Suprapubic skin (tissue), 4 donors: Measurements from ENCODE around the gene PDE9A. TPM values are rescaled to one million over a fixed set of nuclear protein-coding genes. Genes with fewer than 3 reads are reported as not detected.
A peak's percentile ranks its signal among the peaks of the same experiment; 100 is the strongest.

Experiments used
- DNase-seq, 2 donors: peaks; one replicate each; pipeline ENCODE4 v3.0.0-alpha.2; 2019; ENCODE audit warnings: low spot score in 2 of 2
- H3K27ac ChIP-seq: fragments of 200-600 bp; sonication (generic); one replicate; pipeline ENCODE4 v1.5.1; 2019
- H3K27me3 ChIP-seq: fragments of 200-600 bp; sonication (generic); one replicate; pipeline ENCODE4 v1.5.1; 2019
- H3K36me3 ChIP-seq: fragments of 200-600 bp; sonication (generic); one replicate; pipeline ENCODE4 v1.5.1; 2019
- H3K4me1 ChIP-seq: fragments of 200-600 bp; sonication (generic); one replicate; pipeline ENCODE4 v1.5.1; 2019
- H3K4me3 ChIP-seq: fragments of 200-600 bp; sonication (generic); one replicate; pipeline ENCODE4 v1.5.1; 2019; ENCODE audit warnings: mild to moderate bottlenecking
- H3K9me3 ChIP-seq: fragments of 200-600 bp; sonication (generic); one replicate; pipeline ENCODE4 v1.5.1; 2019
- EP300 ChIP-seq: sonication (generic); formaldehyde crosslinking; IDR thresholded peaks from one replicate; pipeline ENCODE4 v1.6.1; 2017; ENCODE audit warnings: antibody characterized with exemption
- POLR2A ChIP-seq, 2 donors: fragments of 450-650 bp; IDR thresholded peaks; one replicate each; pipeline ENCODE4 v1.6.1; 2017; ENCODE audit warnings: antibody characterized with exemption in 2 of 2, mild to moderate bottlenecking in 2 of 2, moderate library complexity in 2 of 2
- POLR2AphosphoS5 ChIP-seq, 3 donors: sonication (generic); formaldehyde crosslinking; IDR thresholded peaks; one replicate each; pipeline ENCODE4 v1.6.1; 2017; ENCODE audit warnings: antibody characterized with exemption in 3 of 3
- WGBS: methylation state at CpG from one replicate; pipeline ENCODE4 v1.1.5; 2018; 5-methylcytosine and 5-hydroxymethylcytosine counted together
- total RNA-seq, 4 donors: library from RNA; depleted of rRNA; stranded (reverse); fragments of >200 nt; gene quantifications; one replicate each; pipeline ENCODE4 v1.1.0, GENCODE V29; 2016
- TF ChIP-seq, protein P1 (sequence below), 2 donors: fragments of 200-600 bp in 1 of 2; fragments of 450-650 bp in 1 of 2; sonication (generic) in 1 of 2; IDR thresholded peaks; one replicate each; pipeline ENCODE4 v1.5.1; 2016 to 2019; ENCODE audit warnings: antibody characterized with exemption in 2 of 2, mild to moderate bottlenecking in 1 of 2, moderate library complexity in 1 of 2

Gene PDE9A
- total RNA-seq, 4 donors from 2014 or later = 4.5 to 12.0 (median 7.1) TPM

DNA sequence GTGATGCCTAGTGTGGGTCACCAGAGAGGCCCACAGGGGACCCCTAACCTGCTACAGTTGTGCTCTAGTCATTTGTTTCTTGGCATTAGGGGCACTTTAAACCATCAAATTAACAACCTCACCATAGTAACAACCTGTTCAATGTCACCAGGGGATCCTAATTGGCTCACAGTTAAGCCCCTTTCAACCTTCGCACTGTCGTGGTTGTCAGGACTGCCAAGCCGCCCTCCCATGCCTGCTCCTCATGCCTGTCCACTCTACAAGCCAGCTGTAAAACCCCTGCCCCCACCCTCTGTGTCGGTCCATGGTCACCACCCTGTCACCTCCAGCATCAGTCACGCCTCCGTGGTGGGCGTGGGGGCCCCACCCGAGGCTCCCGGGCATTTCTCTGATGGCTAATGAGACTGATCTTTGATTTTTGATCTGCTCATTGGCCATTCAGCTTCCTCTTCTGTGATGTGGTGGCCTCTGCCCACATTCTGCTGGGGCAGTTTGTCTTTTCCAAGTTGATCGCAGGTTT lies 129.4 kb downstream of the PDE9A start:
- WGBS = 62% methylated on average over 10 of the region's 10 CpGs
- H3K36me3 ChIP-seq = no peaks in the 10 kb centered on the region
- H3K4me3 ChIP-seq = no peak overlapping the region
- H3K4me1 ChIP-seq = peaks cover 30% of the 10 kb centered on the region
- peaks cover 58% of the 10 kb centered on the region for H3K27me3 ChIP-seq
- no peak overlapping the region for H3K27ac ChIP-seq
- TF ChIP-seq, protein P1, sequence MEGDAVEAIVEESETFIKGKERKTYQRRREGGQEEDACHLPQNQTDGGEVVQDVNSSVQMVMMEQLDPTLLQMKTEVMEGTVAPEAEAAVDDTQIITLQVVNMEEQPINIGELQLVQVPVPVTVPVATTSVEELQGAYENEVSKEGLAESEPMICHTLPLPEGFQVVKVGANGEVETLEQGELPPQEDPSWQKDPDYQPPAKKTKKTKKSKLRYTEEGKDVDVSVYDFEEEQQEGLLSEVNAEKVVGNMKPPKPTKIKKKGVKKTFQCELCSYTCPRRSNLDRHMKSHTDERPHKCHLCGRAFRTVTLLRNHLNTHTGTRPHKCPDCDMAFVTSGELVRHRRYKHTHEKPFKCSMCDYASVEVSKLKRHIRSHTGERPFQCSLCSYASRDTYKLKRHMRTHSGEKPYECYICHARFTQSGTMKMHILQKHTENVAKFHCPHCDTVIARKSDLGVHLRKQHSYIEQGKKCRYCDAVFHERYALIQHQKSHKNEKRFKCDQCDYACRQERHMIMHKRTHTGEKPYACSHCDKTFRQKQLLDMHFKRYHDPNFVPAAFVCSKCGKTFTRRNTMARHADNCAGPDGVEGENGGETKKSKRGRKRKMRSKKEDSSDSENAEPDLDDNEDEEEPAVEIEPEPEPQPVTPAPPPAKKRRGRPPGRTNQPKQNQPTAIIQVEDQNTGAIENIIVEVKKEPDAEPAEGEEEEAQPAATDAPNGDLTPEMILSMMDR (IDR thresholded peaks at IDR 0.05) = no peak
- TF ChIP-seq POLR2A (IDR thresholded peaks at IDR 0.05) = no peak
- TF ChIP-seq EP300 = no peak
- TF ChIP-seq POLR2AphosphoS5 (IDR thresholded peaks at IDR 0.05) = no peak
- no peaks in the 10 kb centered on the region for H3K9me3 ChIP-seq
- DNase-seq = no peak

DNA sequence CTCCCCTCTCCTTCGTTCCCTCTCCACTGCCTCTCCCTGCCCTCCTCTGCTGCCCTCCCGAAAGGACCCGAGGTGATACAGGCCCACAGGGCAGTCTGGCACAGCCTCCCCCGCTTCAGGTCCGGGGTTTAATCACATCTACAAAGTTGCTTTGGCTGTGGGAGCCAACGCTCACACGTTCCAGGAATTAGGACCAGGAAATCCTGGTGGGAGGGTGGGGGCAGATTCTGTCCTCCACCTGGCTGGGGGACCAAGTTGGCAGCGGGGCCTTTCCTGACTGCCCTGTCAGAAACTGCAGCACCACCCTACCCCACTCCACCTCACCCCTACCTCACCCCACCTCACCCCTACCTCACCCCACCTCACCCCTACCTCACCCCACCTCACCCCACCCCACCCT lies 130.9 kb downstream of the PDE9A start:
- TF ChIP-seq POLR2AphosphoS5 (IDR thresholded peaks at IDR 0.05) (no peak), POLR2A (IDR thresholded peaks at IDR 0.05) (no peak), EP300 (no peak)
- TF ChIP-seq, protein P1 (IDR thresholded peaks at IDR 0.05) = no peak
- H3K27ac ChIP-seq = peak overlapping the region; percentile 54
- H3K4me3 ChIP-seq = peak overlapping the region; percentile 22
- H3K36me3 ChIP-seq = no peaks in the 10 kb centered on the region
- 30% methylated on average over 8 of the region's 8 CpGs for WGBS
- H3K9me3 ChIP-seq = no peaks in the 10 kb centered on the region
- DNase-seq = no peak
- peaks cover 30% of the 10 kb centered on the region for H3K4me1 ChIP-seq
- peaks cover 50% of the 10 kb centered on the region for H3K27me3 ChIP-seq

DNA sequence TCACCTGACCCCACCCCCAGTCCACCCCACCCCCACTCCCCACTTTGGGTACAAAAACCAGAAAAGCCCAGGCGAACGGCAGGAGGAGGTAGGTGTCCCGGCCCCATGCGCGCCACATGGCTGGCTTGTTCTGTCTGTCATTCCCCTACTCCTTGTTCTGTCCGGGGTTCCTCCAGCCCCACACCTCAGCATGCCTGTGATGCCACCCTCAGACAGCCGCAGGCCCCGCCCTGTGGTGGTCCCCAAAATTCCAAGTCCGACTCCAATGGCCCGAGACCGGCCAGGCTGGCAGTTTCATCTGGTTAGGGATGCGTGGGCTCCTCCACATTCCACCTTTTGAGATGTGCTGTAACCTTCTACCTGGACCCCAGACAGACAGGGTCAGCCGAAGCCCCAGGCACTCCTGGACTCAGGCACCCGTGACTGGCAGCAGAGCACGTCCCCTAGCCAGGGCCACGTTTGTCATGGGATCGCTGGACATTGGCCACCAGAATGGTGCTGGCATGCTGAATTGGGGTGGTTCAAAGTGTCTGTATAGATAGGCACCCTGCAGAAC lies 131.6 kb downstream of the PDE9A start:
- Histone ChIP-seq H3K4me1 (peaks cover 30% of the 10 kb centered on the region), H3K27me3 (peaks cover 43% of the 10 kb centered on the region), H3K4me3 (no peak overlapping the region), H3K36me3 (no peaks in the 10 kb centered on the region), H3K27ac (no peak overlapping the region), H3K9me3 (no peaks in the 10 kb centered on the region)
- DNase-seq = no peak
- TF ChIP-seq EP300 (no peak), POLR2AphosphoS5 (IDR thresholded peaks at IDR 0.05) (no peak), POLR2A (IDR thresholded peaks at IDR 0.05) (no peak)
- TF ChIP-seq, protein P1 (IDR thresholded peaks at IDR 0.05) = no peak
- WGBS = 86% methylated on average over 14 of the region's 17 CpGs

DNA sequence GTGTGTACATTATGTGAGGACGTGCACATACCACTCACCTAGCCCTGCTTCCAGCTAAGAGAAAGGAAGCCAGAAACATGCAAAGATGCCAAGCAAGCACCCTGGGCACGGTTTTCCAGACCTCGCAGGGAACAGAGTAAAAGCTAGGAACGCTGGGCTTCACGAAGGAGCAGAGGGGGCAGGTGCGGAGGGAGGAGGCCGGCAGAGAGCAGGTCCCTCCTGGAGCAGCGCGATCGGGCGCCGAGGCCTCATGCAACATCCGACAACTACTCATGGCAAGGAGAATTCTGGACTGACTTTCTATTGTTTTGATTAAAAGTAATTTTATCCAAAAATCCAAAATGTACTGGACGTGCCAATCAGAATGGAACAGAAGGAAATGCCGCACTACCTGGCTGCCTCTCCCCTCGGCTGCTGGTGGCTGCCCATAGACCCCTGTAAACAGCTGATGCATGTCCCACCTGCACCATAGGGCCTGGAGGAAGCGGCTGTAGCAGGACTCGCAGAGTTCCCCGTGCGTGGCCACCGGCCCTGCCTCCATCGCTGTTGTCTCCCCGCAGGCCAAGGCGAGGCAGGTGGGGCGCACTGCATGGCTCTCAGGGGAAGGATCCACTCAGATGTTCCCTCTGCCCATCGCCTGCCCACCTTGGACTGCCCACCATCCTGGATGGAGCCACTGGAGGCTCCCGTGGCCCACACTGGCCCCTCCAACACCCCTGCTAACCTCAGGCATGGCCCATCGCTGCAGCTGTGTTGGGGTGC lies 132.4 kb downstream of the PDE9A start:
- DNase-seq = no peak
- TF ChIP-seq, protein P1 (IDR thresholded peaks at IDR 0.05) = no peak
- TF ChIP-seq EP300 (no peak), POLR2A (IDR thresholded peaks at IDR 0.05) (no peak), POLR2AphosphoS5 (IDR thresholded peaks at IDR 0.05) (no peak)
- H3K27ac ChIP-seq = no peak overlapping the region
- H3K27me3 ChIP-seq = peaks cover 35% of the 10 kb centered on the region
- no peak overlapping the region for H3K4me3 ChIP-seq
- no peaks in the 10 kb centered on the region for H3K36me3 ChIP-seq
- WGBS = 88% methylated on average over 16 of the region's 28 CpGs
- no peaks in the 10 kb centered on the region for H3K9me3 ChIP-seq
- peaks cover 31% of the 10 kb centered on the region for H3K4me1 ChIP-seq

DNA sequence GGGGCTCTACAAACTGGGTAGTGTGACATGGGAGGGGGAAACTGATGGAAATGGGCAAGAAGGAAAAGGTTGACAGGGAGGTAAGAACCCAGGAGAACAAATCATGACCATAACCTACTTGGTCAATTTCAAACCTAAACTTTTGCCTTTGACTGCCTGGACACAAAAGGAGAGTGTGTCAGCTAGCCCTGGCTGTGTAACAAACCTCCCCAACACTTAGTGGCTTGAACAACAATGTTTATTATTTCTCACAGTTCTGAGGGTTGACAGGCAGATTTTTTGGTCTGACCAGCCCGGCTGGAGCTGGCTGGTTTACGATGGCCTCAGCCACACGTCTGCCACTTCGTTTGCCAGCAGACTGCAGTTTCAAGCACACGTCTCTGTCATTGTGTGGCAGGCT lies 133.5 kb downstream of the PDE9A start:
- WGBS = 86% methylated on average over 5 of the region's 5 CpGs
- Histone ChIP-seq H3K4me1 (peaks cover 21% of the 10 kb centered on the region), H3K36me3 (no peaks in the 10 kb centered on the region), H3K27me3 (peaks cover 26% of the 10 kb centered on the region), H3K9me3 (no peaks in the 10 kb centered on the region), H3K4me3 (no peak overlapping the region), H3K27ac (no peak overlapping the region)
- no peak for DNase-seq
- TF ChIP-seq EP300 = no peak
- no peak for TF ChIP-seq POLR2AphosphoS5 (IDR thresholded peaks at IDR 0.05)
